ENCODE measurements around the gene FHOD1.

Gene FHOD1

DNA sequence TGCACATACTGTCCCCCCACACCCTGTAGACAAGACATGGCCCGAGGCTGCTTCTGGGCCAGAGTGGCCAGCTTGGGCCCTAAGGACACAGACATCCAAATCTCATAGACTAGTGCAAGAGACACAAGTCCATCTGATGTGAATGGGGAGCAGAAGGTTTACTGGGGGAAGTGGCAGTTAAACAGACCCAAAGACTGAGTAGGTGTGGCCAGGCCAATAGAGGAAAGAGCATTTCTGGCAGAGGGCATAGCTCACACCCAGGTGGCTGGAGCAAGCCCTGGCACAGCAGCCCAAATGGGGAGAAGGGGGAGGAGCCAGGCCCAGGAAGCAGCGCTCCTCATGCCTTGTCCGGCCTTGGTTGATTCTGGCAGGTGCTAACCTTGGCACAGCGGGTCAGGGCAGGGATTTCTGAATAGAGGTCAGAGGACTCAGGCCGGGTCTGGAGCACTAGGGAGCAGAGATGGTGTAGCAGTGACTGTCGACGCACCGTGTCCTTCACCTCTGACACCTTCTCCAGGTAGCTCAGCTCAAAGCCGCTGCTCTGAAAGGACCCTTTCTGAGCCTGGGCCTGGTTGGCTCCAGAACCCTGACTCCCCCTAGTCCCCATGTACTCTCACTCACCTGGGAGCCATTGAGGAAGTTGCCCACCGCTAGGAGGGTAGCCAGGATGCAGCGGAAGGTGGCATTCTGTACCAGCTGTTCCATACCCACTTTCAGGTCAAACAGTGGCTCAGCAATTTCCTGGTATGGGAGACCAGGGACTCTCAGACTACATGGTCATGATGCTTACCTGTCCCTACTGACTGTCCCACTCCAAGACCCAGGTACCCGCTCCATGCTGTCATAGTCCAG lies 16.2 kb downstream of the FHOD1 start:
- no peak for DNase-seq

DNA sequence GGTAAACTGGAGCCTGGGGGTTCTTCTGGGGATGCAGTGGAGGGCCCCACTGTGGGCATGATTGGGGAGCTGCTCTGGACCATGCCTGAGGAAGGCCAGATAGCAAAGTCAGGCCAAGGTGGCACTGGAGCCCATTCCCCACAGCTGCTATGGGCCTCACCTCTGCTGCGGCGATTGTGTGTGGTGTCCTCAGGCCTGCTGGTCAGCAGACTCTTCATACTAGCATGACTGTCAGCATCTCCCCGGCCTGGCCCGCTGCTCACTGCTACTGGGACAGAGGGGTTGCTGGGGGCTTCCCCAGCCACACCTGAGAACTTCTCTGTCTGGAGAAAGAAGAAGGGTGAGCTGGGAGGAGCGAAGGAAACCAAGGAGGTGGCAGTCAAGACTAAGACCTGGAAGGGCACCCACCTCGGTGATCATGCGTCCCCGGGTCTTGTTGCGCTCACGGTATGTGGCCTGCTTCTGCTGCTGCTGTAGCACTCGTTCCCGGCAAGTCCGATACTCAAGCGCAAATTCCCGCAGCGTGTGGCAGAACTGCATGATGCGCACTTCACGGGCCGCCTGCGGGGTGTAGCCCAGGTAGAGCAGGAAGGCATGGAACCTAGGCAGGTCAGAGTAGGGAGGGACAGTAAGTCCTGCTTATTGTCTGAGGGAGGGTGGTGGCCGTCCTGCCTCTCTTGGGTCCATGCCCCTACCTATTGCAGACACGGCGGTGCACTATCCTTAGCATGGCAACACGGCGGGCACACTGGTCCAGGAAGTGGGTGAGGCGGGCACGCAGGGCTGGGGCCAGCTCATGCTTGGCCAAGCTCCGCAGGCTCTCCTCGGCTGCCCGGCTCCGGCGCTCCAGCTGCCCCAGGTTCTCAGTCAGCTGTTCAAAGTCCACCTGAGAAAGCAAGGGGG lies 17.1 kb downstream of the FHOD1 start:
- DNase-seq, result no peak

DNA sequence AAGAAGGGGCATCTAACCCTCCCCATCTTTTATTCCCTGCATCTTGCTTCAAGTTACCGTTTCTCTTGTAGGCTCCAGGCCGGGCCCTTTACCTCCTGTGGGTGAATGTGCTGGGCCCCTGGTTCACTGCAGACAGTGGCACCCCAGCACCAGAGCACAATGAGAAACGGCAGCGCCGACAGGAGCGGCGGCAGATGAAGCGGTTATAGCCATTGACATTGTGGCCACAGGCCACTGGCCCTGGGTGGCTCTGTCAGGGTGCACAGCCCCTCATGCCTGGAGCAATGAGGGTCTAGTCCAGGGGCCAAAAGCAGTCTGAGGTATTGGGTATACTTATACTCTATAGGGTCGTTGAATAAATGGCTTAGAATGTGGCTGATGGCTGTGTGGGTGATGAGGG lies 18.4 kb downstream of the FHOD1 start:
- no peak for DNase-seq

DNA sequence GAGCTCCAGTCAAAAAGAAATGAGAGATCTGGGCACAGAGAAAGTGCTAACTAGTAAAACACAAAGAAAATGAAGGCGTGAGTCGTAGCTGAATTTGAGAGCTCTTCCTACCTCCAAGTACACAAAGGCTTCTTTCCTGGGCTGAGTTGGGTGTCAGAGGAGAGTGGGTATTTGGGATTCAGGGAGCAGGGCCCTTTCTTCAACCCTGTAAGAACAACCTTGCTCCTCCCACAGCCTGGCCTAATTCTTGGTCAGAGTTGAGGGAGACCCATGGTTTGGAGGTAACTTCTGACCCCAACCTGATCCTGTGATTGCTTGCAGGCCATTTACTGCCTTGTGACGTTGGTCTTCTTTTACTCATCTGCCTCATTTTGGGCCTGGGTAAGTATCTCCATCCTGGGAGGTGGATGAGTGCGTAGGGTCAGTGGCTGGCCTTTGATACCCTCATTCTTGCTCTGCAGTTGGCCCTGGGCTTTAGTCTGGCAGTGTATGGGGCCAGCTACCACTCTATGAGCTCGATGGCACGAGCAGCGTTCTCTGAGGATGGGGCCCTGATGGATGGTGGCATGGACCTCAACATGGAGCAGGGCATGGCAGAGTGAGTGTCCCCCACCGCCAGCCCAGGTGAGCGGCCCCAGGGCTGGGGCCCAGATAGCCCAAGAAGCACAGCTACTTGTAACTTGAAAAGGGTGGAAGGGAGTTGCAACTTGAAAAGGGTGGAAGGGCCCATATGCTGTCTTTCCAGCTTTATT lies 19.1 kb downstream of the FHOD1 start:
- DNase-seq, result no peak

DNA sequence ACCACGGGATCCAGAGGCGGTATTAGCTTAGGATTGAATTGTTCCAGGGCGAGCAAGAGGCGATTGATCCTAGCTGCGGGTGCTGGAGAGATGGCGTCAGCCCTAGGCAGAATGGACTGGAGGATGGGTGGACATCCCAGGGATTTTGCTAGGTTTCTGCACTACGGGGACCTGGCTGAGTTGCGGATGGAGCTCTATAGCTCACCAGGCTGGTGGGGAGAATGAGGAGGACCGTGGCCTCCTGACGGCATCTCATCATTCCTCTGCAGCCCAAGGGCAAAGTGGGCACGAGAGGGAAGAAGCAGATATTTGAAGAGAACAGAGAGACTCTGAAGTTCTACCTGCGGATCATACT lies 19.7 kb downstream of the FHOD1 start:
- no peak for DNase-seq

DNA sequence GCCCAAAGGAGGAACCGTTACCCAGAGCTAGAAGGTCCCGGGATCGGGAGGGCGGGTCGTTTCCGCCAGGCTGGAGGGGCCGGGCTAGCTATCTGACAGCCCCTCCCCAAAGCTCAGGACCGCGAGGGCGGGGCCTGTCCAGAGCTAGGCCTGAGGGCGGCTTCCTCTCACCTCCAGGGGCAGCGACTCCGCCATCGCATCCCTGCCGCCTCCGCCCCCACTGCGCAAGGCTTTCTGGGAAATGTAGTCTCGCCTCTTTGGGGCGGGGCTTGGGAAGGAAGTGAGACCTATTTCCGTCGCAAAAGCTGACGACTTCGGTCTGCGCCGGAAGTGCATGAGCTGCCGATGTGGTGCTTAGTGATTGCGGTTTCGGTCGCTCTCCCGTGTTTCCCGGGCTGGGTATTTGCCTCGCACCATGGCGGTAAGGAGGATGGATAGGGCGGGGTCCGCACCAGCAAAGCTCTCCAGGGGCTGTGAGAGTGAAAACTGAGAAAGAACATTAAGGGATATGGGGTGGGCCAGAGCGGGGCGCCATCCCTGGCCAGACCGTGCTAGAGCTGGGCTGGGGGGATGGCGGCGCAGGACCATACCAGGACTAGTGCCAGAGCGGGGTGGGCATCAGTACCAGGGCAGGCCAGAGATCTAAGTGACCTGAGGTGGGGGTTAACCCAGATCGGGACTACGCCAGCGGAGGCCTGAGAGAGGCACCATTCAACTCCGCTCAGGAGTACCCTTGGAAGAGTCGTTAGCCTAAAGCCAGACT lies 20.3 kb downstream of the FHOD1 start, which contains the start of gene TMEM208:
Gene TMEM208 (plus strand): TSS at position 327 of the 763 bp plus-strand sequence. CDS start 89 bp downstream, at position 416.
- DNase-seq, result peak; percentile 88

DNA sequence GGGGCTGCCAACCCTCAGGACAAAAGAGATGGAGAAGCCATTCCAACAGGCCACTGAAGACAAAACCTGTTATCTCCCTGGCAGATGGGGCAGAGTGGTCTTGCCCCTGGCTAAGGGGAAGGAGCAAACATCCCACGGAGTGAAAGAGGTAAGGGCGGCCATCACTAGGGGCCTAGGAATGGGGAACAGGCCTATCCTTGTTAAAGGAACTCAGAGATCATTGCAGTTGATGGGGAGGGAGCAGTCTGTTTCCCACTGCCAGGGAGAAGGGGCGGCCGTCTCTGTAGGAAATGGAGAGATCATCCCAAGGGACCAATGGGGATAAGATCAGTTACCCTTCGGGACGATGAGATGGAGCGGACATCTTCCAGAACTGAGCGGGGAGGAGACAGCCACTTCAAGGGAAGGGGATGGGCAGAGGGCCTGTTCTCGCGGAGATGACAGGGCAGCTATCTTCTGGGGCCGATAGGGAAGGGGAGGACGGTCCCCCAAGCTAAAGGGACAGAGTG lies 20.9 kb downstream of the FHOD1 start:
- peak; percentile 19 for DNase-seq

DNA sequence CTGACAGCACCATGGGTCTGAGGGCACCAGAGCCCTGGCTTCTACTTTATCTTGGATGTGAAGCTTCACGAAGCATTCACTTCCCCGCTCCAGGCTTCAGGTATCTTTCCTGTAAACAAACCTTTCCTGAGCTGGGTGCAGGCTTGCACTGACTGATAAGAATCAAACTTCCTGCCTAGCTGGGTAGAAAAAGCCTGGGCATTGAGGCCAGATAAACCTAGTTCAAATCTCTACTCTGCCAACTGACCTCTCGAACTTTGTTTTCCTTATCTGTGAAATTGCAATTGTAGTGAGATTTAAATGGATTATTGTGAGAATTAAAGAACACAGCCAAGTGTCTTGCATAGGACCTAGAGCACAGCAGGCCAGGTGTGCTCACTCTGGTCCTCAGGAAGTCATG lies 23.3 kb downstream of the FHOD1 start:
- no peak for DNase-seq

DNA sequence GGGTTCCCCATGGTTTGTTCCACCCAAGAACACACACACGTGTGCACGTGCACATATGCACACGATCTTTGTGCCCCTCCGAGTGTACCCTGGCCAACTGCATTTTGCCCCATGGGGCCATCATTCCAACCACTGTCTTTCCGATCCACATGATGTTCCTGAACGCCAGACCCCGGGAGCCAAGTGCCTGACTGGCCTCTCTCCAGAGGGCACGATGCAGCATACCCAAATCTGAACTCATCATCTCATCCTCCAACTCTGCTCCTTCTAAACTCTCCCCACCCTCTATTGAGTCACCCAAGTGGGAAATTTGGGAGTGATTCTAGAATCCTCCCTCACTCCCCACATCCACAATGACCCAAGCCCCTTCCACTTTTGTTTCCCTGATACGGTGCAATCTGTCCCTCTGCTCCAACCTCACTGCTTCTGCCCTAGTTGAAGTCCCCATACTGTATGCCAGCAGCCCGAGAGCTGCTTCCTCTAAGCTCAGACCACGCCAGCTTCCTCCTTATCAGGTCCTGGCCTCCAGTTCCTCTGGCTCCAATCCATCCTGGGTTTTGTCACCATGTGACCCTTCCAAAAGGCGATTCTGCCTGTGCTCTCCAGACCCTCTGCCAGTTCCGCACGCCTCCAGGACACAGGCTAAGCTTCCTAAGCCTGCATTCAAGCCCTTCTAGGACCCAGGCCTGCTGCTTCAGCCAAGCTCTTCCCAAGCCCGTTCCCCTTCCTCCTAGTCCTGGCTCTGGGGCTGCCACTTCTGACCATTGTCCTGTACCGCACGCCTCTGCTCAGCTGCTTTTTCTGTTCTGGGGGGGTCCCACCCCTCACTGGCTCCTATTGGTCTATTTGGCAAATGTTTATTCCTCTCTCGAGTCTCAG lies 30.4 kb downstream of the FHOD1 start:
- DNase-seq, result no peak

DNA sequence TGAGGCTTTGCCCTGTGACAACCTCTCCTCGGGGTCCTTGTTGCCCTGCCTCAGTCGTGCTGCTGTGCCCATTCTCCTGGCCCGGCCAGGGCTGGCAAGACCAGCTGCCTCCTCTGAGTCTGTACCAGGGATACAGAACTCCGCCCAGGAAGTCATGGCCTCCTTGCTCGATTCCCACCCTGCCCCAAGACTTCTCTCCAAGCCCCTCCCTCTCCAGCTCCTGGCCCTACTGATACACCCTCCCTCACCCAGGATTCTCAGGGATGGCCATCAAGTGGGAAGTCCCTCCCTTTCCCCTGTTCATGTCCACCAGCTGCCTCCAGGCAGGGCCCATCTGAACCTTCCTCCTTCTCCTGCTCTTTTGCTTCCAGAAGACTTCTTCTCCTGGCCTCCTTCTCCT lies 31.6 kb downstream of the FHOD1 start:
- no peak for DNase-seq

DNA sequence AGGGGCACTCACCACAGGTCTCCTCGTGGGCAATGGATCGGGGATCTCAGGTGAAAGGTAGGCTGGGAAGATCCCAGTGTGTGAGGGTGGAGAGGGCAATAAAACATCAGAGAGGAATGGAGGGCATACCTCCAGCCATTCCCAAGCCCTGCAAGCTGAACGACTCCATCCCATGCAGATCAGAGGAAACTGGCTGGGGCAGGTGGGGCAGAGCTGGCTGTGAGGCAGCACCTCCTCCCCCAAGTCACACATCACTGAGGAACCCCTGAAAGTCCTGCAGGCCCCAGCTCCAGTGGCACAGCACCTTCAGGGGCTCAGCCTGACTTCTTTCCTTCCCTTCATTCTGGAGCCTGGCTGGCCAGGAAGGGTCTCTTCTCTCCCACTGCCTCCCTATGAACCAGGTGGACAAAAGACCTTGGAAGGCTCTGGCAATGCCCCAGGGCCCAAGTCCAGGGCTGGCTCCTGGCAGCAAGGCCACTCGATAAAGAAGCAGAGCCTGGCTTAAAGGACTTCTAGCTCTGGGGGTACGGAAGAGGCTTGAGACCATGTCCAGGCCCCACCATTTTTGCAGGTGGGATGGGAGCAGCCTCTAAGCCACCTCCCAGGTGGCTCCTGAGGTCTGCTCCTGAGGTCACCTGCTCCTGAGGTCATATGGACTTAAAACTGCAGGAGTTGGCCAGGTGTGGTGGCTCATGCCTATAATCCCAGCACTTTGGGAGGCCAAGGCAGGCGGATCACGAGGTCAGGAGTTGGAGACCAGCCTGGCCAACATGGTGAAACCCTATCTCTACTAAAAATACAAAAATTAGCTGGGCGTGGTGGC lies 33.9 kb downstream of the FHOD1 start:
- DNase-seq, result no peak

DNA sequence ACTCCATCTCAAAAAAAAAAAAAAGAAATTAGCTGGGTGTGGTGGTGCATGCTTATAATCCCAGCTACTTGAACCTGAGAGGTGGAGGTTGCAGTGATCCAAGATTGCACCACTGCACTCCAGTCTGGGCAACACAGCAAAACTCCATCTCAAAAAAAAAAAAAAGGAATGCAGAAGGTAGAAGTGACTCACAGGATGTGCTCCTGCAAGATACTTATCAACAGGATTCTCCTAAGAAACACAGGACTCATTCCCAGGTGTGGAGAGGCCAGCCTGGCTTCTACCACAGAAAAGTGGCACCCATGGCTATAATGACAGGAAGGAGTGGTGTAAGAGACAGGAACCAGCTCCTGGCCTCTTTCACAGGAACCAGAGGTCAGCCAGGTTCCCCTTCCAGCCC lies 34.5 kb downstream of the FHOD1 start:
- DNase-seq, result no peak

DNA sequence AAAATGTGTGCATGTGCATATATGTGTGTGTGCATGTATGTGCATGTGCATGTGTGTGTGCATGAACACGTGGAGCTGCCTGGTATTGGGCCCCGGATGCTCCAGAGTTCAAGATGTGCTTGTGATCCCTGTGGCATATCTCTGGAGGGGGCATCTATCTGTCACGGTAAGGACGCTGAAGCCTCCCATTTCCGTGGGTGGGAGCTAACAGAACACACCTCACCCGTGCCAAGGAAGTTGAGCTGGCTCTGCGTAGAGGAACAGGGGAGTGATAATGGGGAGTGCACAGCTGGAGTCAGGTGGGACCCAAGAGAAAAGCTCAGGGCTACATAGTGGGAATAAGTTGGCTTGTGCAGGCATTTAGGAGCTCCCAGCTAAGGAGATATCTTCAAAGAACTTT lies 35.6 kb downstream of the FHOD1 start:
- no peak for DNase-seq

DNA sequence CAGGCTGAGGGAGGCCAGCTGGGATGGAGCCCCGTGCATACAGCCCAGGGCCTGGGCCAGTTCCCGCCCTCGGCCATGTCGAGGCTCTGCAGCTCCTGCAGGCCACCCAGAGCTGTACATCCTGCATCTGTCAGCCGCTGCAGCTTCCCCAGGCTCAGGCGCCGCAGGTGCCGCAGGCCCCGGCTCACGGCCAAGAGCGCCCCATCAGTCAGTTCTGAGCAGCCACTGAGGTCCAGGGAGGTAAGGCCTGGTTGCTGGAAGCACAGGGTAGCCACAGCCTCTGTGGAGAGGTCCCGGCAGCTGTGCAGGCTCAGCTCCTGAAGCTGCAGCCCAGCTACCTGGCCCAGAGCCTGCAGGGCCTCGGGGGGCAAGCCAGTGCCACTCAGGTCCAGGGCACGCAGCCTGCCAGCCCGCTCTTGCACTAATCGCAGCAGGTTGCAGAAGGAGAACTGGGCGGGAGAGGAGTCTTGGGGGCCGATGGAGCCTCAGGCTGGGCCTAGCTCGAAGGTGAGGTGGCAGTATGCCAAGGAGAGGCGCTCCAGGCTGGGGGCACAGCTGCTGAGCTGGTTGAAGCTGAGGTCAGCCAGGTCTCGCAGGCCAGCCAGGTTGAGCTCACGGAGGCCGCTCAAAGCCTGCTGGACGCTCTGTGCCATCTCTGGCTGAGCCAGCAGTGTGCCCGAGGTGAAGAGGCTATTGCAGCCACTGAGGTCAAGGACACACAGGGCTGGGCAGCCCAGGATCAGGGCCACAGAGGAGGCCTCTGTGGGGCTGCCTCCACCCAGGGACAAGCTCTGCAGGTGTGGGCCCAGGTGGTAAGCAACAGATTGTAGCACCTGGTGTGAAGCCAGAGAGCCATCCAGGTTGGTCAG lies 37.0 kb downstream of the FHOD1 start:
- DNase-seq, result no peak

DNA sequence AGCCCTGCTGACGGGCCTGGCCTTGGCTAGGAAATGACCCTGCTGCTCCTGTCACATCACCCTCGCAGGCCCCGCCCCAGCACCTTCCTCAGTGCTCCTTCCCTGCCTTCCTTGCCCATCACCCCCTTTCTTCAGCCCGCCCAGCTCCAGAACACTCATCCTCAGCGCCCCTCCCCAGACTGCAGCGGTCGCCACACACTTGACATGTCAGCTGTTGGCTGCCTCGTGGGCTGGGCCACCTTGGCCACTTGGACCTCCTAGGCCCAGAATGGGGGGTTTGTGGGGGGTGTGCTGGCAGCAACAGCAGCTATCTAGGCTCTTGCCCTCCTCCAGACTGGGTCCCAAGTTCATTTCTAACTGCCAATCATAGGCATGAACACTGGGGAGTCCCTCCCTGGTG lies 37.7 kb downstream of the FHOD1 start:
- DNase-seq, result no peak

DNA sequence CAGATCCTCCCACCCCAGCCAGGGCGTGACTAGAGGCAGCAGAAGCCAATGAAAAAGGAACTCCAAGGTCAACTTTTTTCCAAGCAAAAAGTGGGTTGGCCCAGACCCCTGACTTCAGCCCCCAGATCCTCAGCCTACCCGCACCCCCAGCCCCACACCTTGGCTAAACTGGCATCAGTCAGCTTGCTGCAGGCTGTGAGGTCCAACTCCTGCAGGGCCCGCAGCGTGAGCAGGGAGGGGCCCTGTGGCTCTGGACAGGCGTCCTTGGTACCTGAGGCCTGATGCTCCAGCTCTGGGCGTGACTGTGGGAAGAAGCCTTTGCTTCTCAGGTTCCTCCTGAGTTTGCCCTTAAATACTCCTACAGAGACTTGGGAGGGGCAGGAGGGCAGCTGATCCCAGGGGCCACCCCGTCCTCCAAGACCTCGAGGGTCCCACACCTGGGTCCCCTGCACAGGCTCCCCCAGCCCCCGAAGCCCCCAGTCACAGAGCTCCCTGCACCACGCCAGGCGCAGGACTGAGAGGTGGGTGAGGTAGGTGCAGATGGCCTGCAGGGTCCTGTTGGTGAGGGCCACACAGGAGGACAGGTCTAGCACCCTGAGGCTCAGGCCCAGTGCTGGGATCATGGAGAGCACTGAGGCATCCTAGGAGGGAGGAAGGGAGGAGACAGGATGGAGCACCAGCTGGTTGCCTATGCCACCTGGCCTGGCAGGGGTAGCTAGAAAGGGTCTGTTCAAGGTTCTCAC lies 39.0 kb downstream of the FHOD1 start:
- DNase-seq, result no peak

DNA sequence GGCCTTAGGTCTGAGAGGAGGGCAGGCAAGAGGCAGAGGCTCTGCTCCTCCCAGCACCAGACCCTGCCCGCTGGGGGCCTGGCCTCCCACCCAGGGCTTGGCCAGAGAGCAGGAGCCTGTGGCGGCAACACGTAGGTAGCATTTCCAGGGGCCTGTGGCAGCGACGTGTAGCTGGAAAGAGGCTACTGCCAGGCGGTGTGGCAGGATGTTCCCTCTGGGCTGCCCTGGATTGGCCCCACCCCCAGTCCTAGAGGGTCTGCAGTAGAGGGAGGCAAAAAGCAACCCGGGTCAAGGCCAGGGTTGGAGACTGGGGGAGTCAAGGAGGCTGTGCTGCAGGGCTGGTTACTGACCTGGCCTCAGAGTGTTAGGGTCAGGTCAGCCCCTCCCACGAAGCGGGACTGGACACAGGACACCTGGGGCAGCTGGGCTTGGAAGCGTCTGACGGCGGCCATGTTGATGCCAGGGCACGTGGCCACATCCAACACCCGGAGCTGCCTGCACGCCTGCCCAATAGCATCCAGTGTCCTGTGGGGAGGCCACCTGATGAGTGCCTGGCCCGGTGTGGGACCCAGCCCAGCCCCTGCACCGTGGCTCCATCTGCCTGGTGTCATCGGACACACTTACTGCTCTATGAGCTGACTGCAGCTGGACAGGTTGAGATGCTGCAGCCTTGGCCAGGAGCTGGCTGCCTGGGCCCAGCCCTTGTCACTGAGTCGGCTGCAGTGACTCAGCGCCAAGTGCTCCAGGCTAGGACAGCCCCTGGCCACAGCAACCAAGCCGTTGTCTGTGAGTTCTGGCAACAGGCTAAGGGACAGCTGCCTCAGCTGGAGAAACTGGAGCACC lies 39.8 kb downstream of the FHOD1 start:
- no peak for DNase-seq

DNA sequence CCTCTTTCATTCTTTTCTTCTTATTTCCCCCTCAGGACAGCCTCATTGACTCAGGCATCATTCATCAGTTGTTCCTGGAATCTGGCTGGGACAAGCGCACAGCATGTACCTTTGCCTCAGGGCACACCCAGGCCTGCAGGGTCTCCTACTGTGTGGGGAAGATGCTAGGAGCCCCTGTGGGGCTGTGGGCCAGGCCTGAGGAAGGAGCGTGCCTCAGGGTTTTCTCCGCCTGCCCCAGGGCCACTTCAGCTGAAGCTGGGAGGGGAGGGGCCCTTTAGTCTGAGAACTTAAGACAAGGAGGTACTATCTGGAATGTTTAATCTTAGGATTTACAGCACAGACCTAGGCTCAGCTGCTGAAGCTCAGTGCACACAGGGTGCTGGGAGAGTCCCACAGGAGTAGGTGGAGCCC lies 40.4 kb downstream of the FHOD1 start:
- DNase-seq, result no peak

Measured in DMS79 (cell line).